Thoracic aorta (tissue), 2 donors: Measurements from ENCODE around the gene DGKZ. TPM values are rescaled to one million over a fixed set of nuclear protein-coding genes. Genes with fewer than 3 reads are reported as not detected.

Experiments
- ATAC-seq: fragments of 150-250 bp; one replicate; pipeline ENCODE4 v1.8.0; 2017; ENCODE audit warnings: low read depth; ENCODE audit not compliant: insufficient number of reproducible peaks, low FRiP score
- DNase-seq: peaks from one replicate; pipeline ENCODE4 v3.0.0-alpha.2; 2020; ENCODE audit warnings: low spot score
- H3K27ac ChIP-seq, 2 donors: fragments of 200-600 bp; sonication (generic); 1 replicate in 1 of 2; 2 replicates in 1 of 2; pipeline ENCODE4 v1.5.1; 2016; ENCODE audit warnings: mild to moderate bottlenecking in 2 of 2, moderate library complexity in 2 of 2
- H3K27me3 ChIP-seq: fragments of 200-600 bp; sonication (generic); replicated peaks from 2 replicates; pipeline ENCODE4 v1.6.0; 2016; ENCODE audit warnings: mild to moderate bottlenecking; ENCODE audit not compliant: insufficient read depth
- H3K36me3 ChIP-seq: fragments of 200-600 bp; sonication (generic); one replicate; pipeline ENCODE4 v1.5.1; 2016
- H3K4me1 ChIP-seq, 2 donors: fragments of 200-600 bp; sonication (generic); 1 replicate in 1 of 2; 2 replicates in 1 of 2; pipeline versions ENCODE4 v1.5.1 to v1.6.0; 2016; ENCODE audit warnings: low read depth in 2 of 2, mild to moderate bottlenecking in 1 of 2; ENCODE audit not compliant: control insufficient read depth in 1 of 2
- H3K4me3 ChIP-seq: fragments of 200-600 bp; sonication (generic); 2 replicates; pipeline ENCODE4 v1.5.1; 2016; ENCODE audit warnings: mild to moderate bottlenecking
- H3K9me3 ChIP-seq: fragments of 200-600 bp; sonication (generic); 2 replicates; pipeline ENCODE4 v1.5.1; 2016
- total RNA-seq, 2 donors: library from RNA; depleted of rRNA; stranded (reverse); fragments of >200 nt; gene quantifications; one replicate each; pipeline versions ENCODE4 v1.1.0 to v1.2.3, GENCODE V29; 2016
- TF ChIP-seq, protein P1 (sequence below): fragments of 200-600 bp; sonication (generic); IDR thresholded peaks from one replicate; pipeline ENCODE4 v1.5.1; 2019; ENCODE audit warnings: antibody characterized with exemption

Gene DGKZ
- total RNA-seq, 2 donors from 2014 or later, result 40.6 to 68.2 TPM

DNA sequence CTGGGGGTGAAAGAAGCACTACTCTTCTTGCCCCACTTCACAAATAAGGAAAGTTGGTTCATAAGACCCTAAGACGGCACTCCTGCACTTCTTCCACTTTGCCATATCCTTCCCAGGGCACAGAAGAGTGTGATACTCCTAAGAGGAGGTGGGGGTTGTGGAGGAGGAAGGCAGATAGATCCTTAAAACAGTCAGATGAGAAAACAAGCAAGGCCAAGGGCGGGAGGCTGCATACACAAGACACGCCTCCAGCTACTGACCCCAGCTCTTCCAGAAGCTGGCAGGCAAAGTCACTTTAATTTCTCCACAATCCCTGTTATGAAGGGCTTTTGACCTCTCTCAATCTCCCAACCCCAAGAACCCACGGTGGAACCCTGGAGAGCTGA lies 46.0 kb downstream of the DGKZ start:
- no peaks in the 10 kb centered on the region for H3K9me3 ChIP-seq
- no peak overlapping the region for H3K4me3 ChIP-seq
- H3K4me1 ChIP-seq, result peaks cover 15 to 25% of the 10 kb centered on the region in 2 donors
- TF ChIP-seq, protein P1, sequence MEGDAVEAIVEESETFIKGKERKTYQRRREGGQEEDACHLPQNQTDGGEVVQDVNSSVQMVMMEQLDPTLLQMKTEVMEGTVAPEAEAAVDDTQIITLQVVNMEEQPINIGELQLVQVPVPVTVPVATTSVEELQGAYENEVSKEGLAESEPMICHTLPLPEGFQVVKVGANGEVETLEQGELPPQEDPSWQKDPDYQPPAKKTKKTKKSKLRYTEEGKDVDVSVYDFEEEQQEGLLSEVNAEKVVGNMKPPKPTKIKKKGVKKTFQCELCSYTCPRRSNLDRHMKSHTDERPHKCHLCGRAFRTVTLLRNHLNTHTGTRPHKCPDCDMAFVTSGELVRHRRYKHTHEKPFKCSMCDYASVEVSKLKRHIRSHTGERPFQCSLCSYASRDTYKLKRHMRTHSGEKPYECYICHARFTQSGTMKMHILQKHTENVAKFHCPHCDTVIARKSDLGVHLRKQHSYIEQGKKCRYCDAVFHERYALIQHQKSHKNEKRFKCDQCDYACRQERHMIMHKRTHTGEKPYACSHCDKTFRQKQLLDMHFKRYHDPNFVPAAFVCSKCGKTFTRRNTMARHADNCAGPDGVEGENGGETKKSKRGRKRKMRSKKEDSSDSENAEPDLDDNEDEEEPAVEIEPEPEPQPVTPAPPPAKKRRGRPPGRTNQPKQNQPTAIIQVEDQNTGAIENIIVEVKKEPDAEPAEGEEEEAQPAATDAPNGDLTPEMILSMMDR, result no peak
- ATAC-seq, result no peak
- H3K27ac ChIP-seq, result no peak overlapping the region
- H3K36me3 ChIP-seq, result peaks cover 9% of the 10 kb centered on the region
- DNase-seq, result no peak
- peaks cover 14% of the 10 kb centered on the region for H3K27me3 ChIP-seq

DNA sequence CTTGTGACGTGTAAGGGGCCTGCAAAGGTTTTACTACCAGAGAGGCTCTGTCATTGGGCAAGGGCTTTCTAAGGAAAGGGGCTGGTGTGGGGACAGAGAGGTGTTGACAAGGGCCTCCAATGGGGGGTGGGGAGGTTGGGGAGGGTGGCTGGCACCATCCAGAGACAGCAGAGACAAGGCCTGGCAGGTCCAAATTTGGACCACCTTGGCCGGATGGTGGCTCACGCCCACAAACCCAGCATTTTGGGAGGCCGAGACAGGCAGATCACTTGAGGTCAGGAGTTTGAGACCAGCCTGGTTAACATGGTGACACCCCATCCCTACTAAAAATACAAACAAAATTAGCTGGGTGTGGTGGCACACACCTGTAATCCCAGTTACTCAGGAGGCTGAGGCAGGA lies 46.5 kb downstream of the DGKZ start:
- H3K27ac ChIP-seq, result no peak overlapping the region
- H3K27me3 ChIP-seq, result peaks cover 14% of the 10 kb centered on the region
- no peak for DNase-seq
- no peak for ATAC-seq
- peaks cover 9% of the 10 kb centered on the region for H3K36me3 ChIP-seq
- H3K9me3 ChIP-seq, result no peaks in the 10 kb centered on the region
- TF ChIP-seq, protein P1, result no peak
- H3K4me1 ChIP-seq, result peaks cover 15 to 25% of the 10 kb centered on the region in 2 donors
- no peak overlapping the region for H3K4me3 ChIP-seq

DNA sequence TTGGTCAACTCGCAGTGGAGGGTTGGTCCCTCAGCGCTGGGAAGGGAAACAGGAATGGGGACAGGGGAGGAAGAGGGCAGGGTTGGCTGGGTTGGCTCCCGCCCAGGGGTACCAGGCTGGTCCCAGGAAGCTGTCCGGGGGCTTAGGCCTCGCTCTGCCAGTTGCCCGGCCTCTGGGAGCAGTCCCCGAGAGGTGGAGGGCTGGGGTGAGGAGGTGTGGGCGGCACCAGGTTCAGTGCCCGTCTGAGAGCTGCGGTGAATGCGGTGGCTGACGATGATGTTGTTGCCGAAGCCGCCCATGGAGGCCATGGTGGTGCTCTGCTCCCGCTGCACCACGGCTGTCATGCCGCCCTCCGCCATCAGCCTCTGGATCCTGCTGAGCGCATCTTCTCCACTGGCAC lies 50.3 kb downstream of the DGKZ start:
- Histone ChIP-seq H3K27ac (no peak overlapping the region), H3K36me3 (peaks cover 9% of the 10 kb centered on the region), H3K9me3 (no peaks in the 10 kb centered on the region), H3K4me1 (peaks cover under 1 to 3% of the 10 kb centered on the region in 2 donors), H3K4me3 (no peak overlapping the region), H3K27me3 (no peaks in the 10 kb centered on the region)
- no peak for DNase-seq
- TF ChIP-seq, protein P1, result no peak
- ATAC-seq, result no peak

DNA sequence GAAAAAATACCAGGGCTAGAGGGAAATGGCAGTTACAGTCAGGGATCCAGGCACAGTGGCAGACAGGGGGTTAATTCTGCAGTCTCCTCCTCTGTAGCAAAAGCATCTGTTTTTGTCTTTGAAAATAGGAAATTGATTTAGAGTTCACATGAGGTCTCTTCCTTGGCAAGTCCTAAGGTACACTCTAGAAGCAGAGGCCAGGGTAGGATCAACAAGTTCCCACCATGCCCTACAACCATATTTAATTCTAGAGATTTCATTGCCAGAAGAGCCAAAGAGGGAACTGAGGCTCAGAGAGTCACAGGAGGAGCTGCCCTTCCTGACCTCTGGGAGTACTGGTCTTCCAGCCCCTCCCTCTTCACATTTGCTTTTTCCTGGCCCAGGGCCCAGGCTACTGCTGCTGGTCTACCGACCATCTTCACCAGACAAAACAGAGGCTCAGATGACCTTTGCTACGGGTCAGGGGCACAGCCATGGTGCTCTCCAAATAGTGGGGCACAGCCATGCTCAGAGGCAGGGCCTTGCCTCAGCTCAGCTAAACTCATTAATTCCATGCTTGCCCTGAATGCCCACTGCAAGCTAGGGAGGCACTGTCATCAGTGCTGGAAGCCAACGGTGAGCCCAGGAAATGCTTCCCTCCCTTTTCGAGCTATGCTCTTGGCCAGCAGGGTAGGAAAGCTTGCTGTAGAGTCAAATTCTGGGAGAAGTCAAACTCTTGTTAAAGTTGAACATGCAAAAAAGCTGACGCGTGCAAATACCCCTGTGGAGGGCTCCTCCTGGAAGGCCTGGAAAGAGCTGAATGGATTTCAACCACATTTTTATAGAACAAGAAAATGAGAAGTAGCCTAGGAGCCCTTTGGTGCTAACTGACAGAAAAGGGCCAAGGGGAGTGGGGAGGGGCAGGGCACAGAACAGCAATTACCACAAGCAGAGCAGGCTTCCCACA lies 56.0 kb downstream of the DGKZ start:
- TF ChIP-seq, protein P1, result no peak
- Histone ChIP-seq H3K4me1 (peaks cover 0 to 6% of the 10 kb centered on the region in 2 donors), H3K9me3 (no peaks in the 10 kb centered on the region), H3K27me3 (no peaks in the 10 kb centered on the region), H3K36me3 (peaks cover 16% of the 10 kb centered on the region), H3K4me3 (no peak overlapping the region), H3K27ac (no peak overlapping the region)
- DNase-seq (no peak), ATAC-seq (no peak)

DNA sequence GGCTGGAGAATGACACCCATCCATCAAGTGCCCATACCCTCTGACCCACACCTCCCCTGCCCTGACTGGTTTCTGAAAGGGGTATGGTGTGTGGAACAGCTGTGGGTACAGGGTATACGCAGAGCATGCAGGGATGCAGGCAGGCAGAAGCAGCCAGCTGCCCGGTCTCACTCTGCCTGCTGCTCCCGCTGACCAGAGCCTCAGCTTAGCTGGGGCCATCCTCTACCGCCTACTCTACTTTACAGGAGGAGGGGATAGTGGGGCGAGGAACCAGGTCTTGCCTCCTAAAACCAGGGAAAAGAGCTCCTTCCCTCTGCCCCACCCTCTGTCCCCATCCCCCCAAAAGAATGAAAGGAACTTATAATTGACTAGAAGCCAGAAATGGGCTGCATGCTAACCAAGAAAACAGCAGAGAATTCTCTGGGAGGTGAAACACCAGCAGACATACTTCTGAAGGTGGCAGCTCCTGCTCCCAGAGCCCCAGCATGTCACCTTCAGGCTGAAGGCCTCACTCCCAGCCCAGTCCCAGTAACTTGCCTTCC lies 57.3 kb downstream of the DGKZ start:
- no peak overlapping the region for H3K27ac ChIP-seq
- H3K4me1 ChIP-seq, result peaks cover 0 to 6% of the 10 kb centered on the region in 2 donors
- H3K36me3 ChIP-seq, result peaks cover 28% of the 10 kb centered on the region
- TF ChIP-seq, protein P1, result no peak
- H3K9me3 ChIP-seq, result no peaks in the 10 kb centered on the region
- DNase-seq (no peak), ATAC-seq (no peak)
- H3K4me3 ChIP-seq, result no peak overlapping the region
- no peaks in the 10 kb centered on the region for H3K27me3 ChIP-seq
